Caco-2 (cell line): Measurements from ENCODE around the gene CRYBG3. TPM values are rescaled to one million over a fixed set of nuclear protein-coding genes. Genes with fewer than 3 reads are reported as not detected.

Experiments used
- BruUV-seq: library from RNA; stranded (reverse); fragments of 400-500 nt; replicated peaks from 2 replicates; lab custom pipeline; 2021; lab: Mats Ljungman, UMichigan
- CTCF ChIA-PET: fragments of 300-600 bp; sonication (Branson Sonifier 250); formaldehyde crosslinking; loops from one replicate; lab custom pipeline; 2022; ENCODE audit warnings: antibody characterized with exemption; lab: Charles Lee
- POLR2A ChIA-PET: fragments of 300-600 bp; sonication (Branson Sonifier 250); formaldehyde crosslinking; loops from one replicate; lab custom pipeline; 2022; ENCODE audit warnings: antibody characterized with exemption; lab: Charles Lee
- DNase-seq, 2 experiments: peaks; one replicate each; pipeline versions ENCODE4 v3.0.0 to v3.0.0-alpha.2; 2020 to 2022
- H3K27me3 ChIP-seq: replicated peaks from 2 replicates; pipeline ENCODE4 v1.6.0; 2011; ENCODE audit warnings: low read length; ENCODE audit not compliant: control insufficient read depth, insufficient read depth
- H3K36me3 ChIP-seq: 2 replicates; pipeline ENCODE4 v1.5.1; 2011; ENCODE audit warnings: low read length; ENCODE audit not compliant: control insufficient read depth, insufficient read depth
- H3K4me1 ChIP-seq: fragments of 250-450 bp; sonication (Bioruptor Pico); 2 replicates; pipeline ENCODE4 v1.5.1; 2020; ENCODE audit warnings: mild to moderate bottlenecking
- H3K4me3 ChIP-seq: 2 replicates; pipeline ENCODE4 v1.5.1; 2011; ENCODE audit warnings: low read depth, mild to moderate bottlenecking, control low read depth, low read length
- H3K9me3 ChIP-seq: fragments of 250-450 bp; sonication (Bioruptor Pico); 2 replicates; pipeline ENCODE4 v1.5.1; 2020; ENCODE audit warnings: mild to moderate bottlenecking, moderate library complexity
- H3K27ac Mint-ChIP-seq: one replicate; pipeline ENCODE4 v1.8.0; 2022; ENCODE audit warnings: mixed read lengths; ENCODE audit not compliant: unreplicated experiment
- H3K27me3 Mint-ChIP-seq: one replicate; pipeline ENCODE4 v1.8.0; 2022; ENCODE audit warnings: mixed read lengths; ENCODE audit not compliant: insufficient read depth, unreplicated experiment
- H3K36me3 Mint-ChIP-seq: one replicate; pipeline ENCODE4 v1.8.0; 2022; ENCODE audit warnings: mild to moderate bottlenecking, mixed read lengths; ENCODE audit not compliant: insufficient read depth, unreplicated experiment
- H3K4me1 Mint-ChIP-seq: one replicate; pipeline ENCODE4 v1.8.0; 2022; ENCODE audit warnings: low read depth, mixed read lengths; ENCODE audit not compliant: unreplicated experiment
- H3K4me3 Mint-ChIP-seq: one replicate; pipeline ENCODE4 v1.8.0; 2022; ENCODE audit warnings: mild to moderate bottlenecking, moderate library complexity, mixed read lengths; ENCODE audit not compliant: unreplicated experiment
- H3K9me3 Mint-ChIP-seq: one replicate; pipeline ENCODE4 v1.8.0; 2022; ENCODE audit warnings: mixed read lengths; ENCODE audit not compliant: unreplicated experiment
- intact Hi-C: fragments of 100-400 bp; cut with micrococcal nuclease; formaldehyde crosslinking; loops from one replicate; pipeline ENCODE4 v1.10.0; 2022; ENCODE audit not compliant: unreplicated experiment
- total RNA-seq: library from RNA; stranded (reverse); gene quantifications from 2 replicates; pipeline ENCODE4 v1.2.3, GENCODE V29; 2022
- TF ChIP-seq, protein P1 (sequence below), 2 experiments: fragments of 200-600 bp in 1 of 2; IDR thresholded peaks; 1 replicate in 1 of 2; 2 replicates in 1 of 2; pipeline versions ENCODE4 v1.5.1 to v1.8.0; 2011 to 2022; ENCODE audit warnings: antibody characterized with exemption in 1 of 2, control low read depth in 1 of 2, inconsistent platforms in 1 of 2, low read depth in 1 of 2, low read length in 1 of 2, mild to moderate bottlenecking in 1 of 2, moderate library complexity in 1 of 2; ENCODE audit not compliant: insufficient read depth in 1 of 2, severe bottlenecking in 1 of 2, unreplicated experiment in 1 of 2

CRYBG3 gene
- total RNA-seq, 1 experiment from 2014 or later: 1.3 TPM

DNA sequence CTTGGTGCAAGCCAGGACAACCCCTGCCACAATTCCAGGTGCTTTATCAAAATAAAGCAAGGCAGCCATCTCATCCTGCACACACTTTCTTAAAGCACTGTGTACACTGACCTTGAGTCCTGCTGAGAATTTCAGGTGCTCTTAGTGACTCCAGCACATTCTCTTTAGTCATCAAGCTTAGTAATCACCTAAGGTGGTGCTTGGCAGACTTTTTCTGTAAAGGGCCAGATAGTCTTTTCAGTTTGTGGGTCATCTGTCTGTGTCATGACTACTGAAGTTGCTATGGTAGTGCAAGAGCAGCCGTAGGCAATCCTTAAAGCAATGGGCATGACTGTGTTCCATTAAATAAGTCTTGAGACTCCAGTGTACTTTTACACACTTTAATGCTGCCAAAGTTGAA, 114.0 kb downstream of the CRYBG3 start:
- no peaks in the 10 kb centered on the region for H3K4me1 ChIP-seq
- Mint-ChIP-seq H3K27ac (no peak overlapping the region), H3K36me3 (no peaks in the 10 kb centered on the region), H3K4me3 (no peak overlapping the region), H3K4me1 (peaks cover 6% of the 10 kb centered on the region), H3K27me3 (no peaks in the 10 kb centered on the region), H3K9me3 (no peaks in the 10 kb centered on the region)
- POLR2A ChIA-PET: no interaction called here
- no peaks in the 10 kb centered on the region for H3K36me3 ChIP-seq
- DNase-seq: no peak
- CTCF ChIA-PET: no interaction called here
- no peaks in the 10 kb centered on the region for H3K27me3 ChIP-seq
- TF ChIP-seq, protein P1, sequence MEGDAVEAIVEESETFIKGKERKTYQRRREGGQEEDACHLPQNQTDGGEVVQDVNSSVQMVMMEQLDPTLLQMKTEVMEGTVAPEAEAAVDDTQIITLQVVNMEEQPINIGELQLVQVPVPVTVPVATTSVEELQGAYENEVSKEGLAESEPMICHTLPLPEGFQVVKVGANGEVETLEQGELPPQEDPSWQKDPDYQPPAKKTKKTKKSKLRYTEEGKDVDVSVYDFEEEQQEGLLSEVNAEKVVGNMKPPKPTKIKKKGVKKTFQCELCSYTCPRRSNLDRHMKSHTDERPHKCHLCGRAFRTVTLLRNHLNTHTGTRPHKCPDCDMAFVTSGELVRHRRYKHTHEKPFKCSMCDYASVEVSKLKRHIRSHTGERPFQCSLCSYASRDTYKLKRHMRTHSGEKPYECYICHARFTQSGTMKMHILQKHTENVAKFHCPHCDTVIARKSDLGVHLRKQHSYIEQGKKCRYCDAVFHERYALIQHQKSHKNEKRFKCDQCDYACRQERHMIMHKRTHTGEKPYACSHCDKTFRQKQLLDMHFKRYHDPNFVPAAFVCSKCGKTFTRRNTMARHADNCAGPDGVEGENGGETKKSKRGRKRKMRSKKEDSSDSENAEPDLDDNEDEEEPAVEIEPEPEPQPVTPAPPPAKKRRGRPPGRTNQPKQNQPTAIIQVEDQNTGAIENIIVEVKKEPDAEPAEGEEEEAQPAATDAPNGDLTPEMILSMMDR (IDR thresholded peaks at IDR 0.05; ENCODE audit: insufficient read depth in 1 of 2, low read depth in 1 of 2, low read length in 1 of 2, severe bottlenecking in 1 of 2, unreplicated experiment in 1 of 2): no peak
- intact Hi-C loops: no loop called here
- no peaks in the 10 kb centered on the region for H3K9me3 ChIP-seq
- BruUV-seq: no TSS peak
- H3K4me3 ChIP-seq: no peak overlapping the region

DNA sequence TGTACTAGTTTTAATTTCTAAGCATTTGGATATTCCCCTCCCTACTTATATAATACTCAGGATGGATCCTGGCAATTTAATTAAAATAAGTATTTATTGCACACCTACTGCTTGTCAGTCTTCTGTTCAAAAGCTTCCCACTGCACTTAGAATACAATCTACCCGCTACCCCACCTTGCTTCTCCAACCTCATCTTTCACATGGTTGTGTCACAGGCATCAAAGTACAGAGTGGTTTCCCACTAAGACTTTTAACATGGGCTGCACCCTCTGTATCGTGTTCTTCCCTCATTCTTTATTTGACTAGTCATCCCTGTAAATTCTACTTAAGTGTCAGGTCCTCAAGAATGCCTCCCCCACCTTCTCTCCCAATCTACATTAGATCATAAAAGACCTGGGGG, 115.4 kb downstream of the CRYBG3 start:
- TF ChIP-seq, protein P1 (IDR thresholded peaks at IDR 0.05; ENCODE audit: insufficient read depth in 1 of 2, low read depth in 1 of 2, low read length in 1 of 2, severe bottlenecking in 1 of 2, unreplicated experiment in 1 of 2): no peak
- Histone ChIP-seq H3K9me3 (no peaks in the 10 kb centered on the region), H3K36me3 (no peaks in the 10 kb centered on the region), H3K27me3 (no peaks in the 10 kb centered on the region), H3K4me1 (no peaks in the 10 kb centered on the region; the same call in 1 of the 2 replicates), H3K4me3 (no peak overlapping the region)
- intact Hi-C loops: no loop called here
- Mint-ChIP-seq H3K9me3 (no peaks in the 10 kb centered on the region), H3K27ac (no peak overlapping the region), H3K36me3 (no peaks in the 10 kb centered on the region), H3K4me3 (no peak overlapping the region), H3K4me1 (peaks cover 6% of the 10 kb centered on the region), H3K27me3 (no peaks in the 10 kb centered on the region)
- DNase-seq: no peak
- CTCF ChIA-PET: no interaction called here
- POLR2A ChIA-PET: no interaction called here
- BruUV-seq: no TSS peak

DNA sequence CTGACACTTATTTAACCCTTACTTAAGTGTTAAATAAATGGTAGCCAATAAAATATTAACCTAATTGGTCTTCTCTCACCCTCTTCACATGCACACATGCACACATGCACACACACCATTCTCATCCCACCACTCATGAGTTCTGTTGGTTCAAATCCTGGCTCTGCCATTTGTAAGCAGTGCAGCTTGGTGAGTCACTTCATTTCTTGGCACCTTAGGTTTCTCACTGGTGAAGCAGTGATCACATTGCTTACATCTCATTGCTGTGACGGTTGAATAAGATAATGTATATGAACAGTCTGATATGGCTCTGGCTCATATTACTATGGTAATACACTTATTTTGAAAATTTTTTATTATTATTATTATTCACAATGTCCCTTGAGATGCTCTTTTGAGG, 116.6 kb downstream of the CRYBG3 start:
- H3K9me3 Mint-ChIP-seq: no peaks in the 10 kb centered on the region

More for the DNA sequence above, 116.6 kb downstream of the CRYBG3 start:
- Histone ChIP-seq H3K4me3 (no peak overlapping the region), H3K36me3 (no peaks in the 10 kb centered on the region), H3K9me3 (no peaks in the 10 kb centered on the region), H3K4me1 (no peaks in the 10 kb centered on the region; the same call in 1 of the 2 replicates), H3K27me3 (no peaks in the 10 kb centered on the region)
- Mint-ChIP-seq H3K36me3 (no peaks in the 10 kb centered on the region), H3K27ac (no peak overlapping the region), H3K4me3 (no peak overlapping the region), H3K4me1 (no peaks in the 10 kb centered on the region), H3K27me3 (no peaks in the 10 kb centered on the region)
- DNase-seq: no peak
- ChIA-PET POLR2A (no interaction called here), CTCF (no interaction called here)
- TF ChIP-seq, protein P1 (IDR thresholded peaks at IDR 0.05; ENCODE audit: insufficient read depth in 1 of 2, low read depth in 1 of 2, low read length in 1 of 2, severe bottlenecking in 1 of 2, unreplicated experiment in 1 of 2): no peak
- intact Hi-C loops: no loop called here
- no TSS peak for BruUV-seq
